GM21390 (cell line): ENCODE measurements around the gene MOV10.

Experiments
- ATAC-seq: cut with Tn5 transposase; IDR thresholded peaks from one replicate; pipeline ENCODE4 v1.9.1; 2021; ENCODE audit not compliant: unreplicated experiment

MOV10 gene

DNA sequence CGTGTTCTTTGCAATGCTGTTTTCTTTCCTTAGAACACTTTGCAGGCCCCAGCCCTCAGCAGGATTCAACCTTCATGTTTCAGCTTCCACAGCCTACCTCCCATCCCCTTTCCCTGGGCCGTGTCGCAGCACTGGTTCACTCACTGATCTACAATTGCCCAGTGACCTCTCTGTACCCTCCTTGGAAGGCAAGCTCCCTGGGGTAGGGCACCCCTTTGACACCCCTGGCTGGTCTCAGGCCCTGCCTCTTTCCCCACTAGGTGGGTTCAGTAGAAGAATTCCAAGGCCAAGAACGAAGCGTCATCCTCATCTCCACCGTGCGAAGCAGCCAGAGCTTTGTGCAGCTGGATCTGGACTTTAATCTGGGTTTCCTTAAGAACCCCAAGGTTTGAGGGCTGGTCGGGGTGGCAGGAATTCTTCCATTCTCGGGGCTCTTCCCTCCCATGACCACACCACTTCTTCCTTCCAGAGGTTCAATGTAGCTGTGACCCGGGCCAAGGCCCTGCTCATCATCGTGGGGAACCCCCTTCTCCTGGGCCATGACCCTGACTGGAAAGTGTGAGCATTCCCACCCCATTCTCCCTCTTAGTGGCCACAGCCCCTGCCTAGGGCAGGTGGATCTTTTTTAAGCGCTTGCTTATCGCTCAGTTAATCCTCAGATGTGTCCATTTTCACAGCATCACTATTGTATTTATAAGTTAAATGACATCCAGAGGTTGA is 25.1 kb downstream of the MOV10 start:
- ATAC-seq: no peak

- peak; percentile 42 for ATAC-seq
Measured at GRCh38 chr1:112700290-112701226, 26.1 kb downstream of the MOV10 start.

- no peak for ATAC-seq
Measured at GRCh38 chr1:112701227-112702066, 27.0 kb downstream of the MOV10 start.

DNA sequence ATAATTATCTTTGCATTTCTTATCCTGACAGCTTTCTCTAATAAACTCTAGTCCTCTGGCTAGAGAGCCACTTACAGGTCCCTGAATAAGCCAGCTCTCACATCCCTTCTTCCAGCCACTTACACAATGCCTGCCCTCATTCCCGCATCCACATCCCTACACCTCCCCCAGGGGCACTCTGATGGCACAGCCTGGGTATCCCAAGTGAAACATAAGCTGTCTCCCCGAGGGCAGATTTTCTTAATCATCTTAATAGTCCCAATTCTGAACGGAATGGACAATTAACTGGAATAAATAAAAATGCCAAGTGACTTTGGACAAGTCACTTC is 27.6 kb downstream of the MOV10 start:
- no peak for ATAC-seq

DNA sequence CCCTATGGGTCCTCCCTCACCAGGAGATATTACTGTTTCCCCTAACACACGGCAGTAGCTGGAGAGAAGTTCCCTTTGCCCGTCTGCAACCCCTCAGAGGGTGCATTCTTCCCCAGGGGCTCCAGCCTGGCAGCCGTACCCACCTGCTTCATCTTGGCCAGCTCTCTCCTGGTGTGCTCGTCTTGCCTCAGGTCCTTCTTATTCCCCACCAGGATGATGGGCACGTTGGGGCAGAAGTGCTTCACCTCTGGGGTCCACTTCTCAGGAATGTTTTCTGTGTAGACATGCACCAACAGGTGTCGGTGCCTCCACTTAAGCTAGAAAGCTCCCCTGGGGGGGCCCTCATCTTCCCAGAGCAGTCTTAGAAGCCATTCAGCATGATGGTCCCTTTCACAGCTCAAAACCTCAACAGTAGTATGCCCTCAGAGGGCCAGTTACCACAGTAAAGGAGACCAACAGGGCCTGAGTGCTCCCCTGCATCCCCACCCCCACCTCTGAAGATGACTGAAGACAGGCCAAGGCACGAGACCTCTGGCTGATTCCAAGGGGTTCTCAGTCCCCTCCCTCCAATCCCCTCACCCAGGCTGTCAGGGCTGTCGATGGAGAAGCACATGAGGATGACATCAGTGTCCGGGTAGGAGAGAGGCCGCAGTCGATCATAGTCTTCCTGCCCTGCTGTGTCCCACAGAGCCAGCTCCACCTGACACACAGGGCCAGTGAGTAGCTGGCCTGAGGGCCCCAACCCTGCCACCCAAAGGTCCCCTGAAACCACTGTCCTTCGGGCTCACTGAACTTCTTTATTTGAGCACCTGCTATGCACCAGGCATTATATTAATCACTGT is 28.2 kb downstream of the MOV10 start:
- no peak for ATAC-seq

DNA sequence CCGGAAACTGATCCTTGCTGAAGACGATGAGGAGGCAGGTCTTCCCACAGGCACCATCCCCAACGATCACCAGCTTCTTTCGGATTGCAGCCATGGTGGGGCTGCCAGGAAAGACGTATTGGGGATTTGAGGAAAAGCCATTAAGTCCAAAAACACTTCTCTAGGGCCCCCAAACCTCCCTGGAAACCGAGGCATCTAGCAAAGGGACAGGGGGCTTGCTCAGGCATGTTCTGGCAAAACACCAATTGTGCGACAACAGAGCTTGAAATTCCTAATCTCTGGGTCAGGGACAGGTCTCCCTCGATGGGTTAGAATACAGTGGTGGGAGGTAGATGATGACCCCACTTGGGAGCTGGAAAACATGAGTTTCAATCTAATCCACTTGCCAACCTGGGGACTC is 29.2 kb downstream of the MOV10 start:
- ATAC-seq: no peak

GRCh38 chr1:112704391-112704933 is 30.0 kb downstream of the MOV10 start:
- no peak for ATAC-seq

DNA sequence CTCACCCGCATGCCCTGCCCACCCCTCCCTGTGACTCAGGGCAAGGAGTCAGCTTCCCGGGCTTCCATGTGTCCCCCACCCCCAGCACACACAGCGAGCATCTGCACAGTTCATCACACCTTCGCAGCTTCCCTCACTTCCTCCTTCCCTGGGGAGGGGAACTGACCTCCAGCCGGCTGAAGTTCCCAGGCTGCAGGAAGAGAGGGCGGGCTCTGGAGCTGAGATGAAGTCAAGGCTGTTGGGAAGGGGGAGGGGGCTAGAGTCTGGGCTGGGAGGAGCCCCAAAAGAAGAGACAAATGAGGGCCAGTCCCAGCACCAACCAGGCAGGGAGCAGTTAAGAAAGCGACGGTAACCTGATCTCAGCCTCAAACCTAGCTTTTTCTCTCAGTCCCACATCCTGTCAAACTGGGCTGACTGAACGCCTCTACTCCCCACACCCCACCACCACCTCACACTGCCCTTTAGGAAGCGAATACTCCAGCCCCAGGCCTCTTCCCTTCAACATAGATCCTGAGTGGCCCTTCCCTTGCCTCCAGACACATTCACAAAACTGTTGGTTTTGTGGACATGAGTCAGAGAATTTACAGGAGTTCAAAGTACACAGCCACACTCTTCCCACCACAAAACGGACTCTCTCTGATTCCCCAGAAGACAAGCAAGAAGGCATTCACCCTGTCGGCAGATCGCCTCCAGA is 30.6 kb downstream of the MOV10 start:
- peak; percentile 65 for ATAC-seq

GRCh38 chr1:112706505-112707220 is 32.2 kb downstream of the MOV10 start, which contains the start of gene RHOC:
Gene RHOC, minus strand, starts transcription at chr1:112707127. Its CDS starts 3,328 bp downstream, at chr1:112703799.
- peak; percentile 67 for ATAC-seq

GRCh38 chr1:112707221-112708001 is 33.0 kb downstream of the MOV10 start:
- peak; percentile 48 for ATAC-seq

GRCh38 chr1:112708002-112708448 is 33.6 kb downstream of the MOV10 start:
- no peak for ATAC-seq

DNA sequence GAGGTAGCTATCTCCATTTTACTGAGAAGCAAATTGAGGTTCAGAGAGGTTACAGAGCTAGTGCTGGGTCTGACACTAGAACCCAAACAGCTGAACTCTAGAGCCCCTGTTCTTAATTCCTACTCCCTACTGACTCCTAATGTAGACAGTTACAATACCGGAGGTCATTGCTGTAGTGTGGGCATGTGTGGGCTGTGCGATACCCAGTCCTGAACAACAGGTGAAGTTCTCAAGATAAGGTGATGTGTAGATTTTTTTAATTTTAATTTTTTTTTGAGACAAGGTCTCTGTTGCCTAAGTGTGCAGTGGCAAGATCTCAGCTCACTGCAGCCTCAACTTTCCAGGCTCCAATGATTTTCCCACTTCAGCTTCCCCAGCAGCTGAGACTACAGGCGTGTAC is 34.0 kb downstream of the MOV10 start:
- no peak for ATAC-seq

DNA sequence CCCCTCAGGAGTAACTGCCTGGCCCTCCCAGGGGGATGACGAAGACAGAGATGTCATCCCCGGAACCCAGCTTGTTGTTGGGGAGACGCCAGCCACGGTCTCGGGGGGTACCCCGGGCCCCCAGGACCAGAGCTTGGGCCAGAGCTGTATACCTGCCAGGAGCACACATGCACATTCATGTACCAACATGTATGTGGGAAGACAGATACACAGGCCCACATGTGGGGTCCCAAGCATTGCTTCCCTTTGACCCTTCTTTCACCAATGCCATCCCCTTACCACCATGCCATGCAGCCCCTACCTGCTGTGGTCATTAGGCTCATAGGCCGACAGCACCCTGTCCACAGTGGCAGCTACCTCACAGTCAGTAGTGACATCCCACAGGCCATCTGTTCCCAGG is 35.7 kb downstream of the MOV10 start:
- ATAC-seq: no peak

GRCh38 chr1:112710586-112710985 is 36.1 kb downstream of the MOV10 start:
- ATAC-seq: no peak

- no peak for ATAC-seq
Measured at GRCh38 chr1:112711041-112711440, 36.6 kb downstream of the MOV10 start.

DNA sequence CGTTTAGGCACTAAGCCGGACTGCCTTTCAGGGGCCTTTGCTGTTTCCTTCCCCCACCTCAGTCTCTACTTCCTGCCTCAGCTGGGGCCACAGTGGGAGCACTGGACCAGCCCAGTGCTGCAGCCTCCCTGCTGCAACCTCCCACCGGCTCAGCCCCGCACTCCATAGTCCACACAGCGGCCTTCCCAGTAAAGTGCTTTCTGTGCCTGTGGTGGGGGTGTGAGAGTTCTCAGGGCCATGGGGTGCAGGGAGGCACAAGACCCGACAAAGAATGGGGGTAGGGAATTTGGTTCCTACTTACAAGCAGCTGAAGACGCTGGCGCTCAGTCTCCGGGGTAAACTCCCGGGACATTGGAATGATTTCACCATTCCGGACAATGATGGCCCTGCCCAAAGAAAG is 37.2 kb downstream of the MOV10 start:
- ATAC-seq: no peak

GRCh38 chr1:112712191-112712590 is 37.7 kb downstream of the MOV10 start:
- ATAC-seq: no peak

- ATAC-seq: no peak
Measured at GRCh38 chr1:112712701-112713128, 38.3 kb downstream of the MOV10 start.
